ENCODE results near the gene ARFRP1.

Gene ARFRP1

GRCh38 chr20:63747622-63748069 is 39.9 kb upstream of the ARFRP1 start:
- DNase-seq (ENCODE audit: low read depth, low spot score): no peak
- in situ Hi-C loops (cut with HindIII; ENCODE audit: low sequenced_read_pairs): no loop called here
- no peak overlapping the region for H3K4me3 ChIP-seq (ENCODE audit: low read depth, low read length)
- TF ChIP-seq, protein P1, sequence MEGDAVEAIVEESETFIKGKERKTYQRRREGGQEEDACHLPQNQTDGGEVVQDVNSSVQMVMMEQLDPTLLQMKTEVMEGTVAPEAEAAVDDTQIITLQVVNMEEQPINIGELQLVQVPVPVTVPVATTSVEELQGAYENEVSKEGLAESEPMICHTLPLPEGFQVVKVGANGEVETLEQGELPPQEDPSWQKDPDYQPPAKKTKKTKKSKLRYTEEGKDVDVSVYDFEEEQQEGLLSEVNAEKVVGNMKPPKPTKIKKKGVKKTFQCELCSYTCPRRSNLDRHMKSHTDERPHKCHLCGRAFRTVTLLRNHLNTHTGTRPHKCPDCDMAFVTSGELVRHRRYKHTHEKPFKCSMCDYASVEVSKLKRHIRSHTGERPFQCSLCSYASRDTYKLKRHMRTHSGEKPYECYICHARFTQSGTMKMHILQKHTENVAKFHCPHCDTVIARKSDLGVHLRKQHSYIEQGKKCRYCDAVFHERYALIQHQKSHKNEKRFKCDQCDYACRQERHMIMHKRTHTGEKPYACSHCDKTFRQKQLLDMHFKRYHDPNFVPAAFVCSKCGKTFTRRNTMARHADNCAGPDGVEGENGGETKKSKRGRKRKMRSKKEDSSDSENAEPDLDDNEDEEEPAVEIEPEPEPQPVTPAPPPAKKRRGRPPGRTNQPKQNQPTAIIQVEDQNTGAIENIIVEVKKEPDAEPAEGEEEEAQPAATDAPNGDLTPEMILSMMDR (IDR thresholded peaks at IDR 0.05; ENCODE audit: low read depth, low read length): no peak

- TF ChIP-seq, protein P1 (IDR thresholded peaks at IDR 0.05; ENCODE audit: low read depth, low read length): no peak
- in situ Hi-C loops (cut with HindIII; ENCODE audit: low sequenced_read_pairs): no loop called here
- no peak for DNase-seq (ENCODE audit: low read depth, low spot score)
- H3K4me3 ChIP-seq (ENCODE audit: low read depth, low read length): no peak overlapping the region
Measured at GRCh38 chr20:63746751-63747315, 39.1 kb upstream of the ARFRP1 start.

- TF ChIP-seq, protein P1 (IDR thresholded peaks at IDR 0.05; ENCODE audit: low read depth, low read length): no peak
- no peak for DNase-seq (ENCODE audit: low read depth, low spot score)
- in situ Hi-C loops (cut with HindIII; ENCODE audit: low sequenced_read_pairs): no loop called here
- H3K4me3 ChIP-seq (ENCODE audit: low read depth, low read length): no peak overlapping the region
Measured at GRCh38 chr20:63745961-63746731, 38.4 kb upstream of the ARFRP1 start.

DNA sequence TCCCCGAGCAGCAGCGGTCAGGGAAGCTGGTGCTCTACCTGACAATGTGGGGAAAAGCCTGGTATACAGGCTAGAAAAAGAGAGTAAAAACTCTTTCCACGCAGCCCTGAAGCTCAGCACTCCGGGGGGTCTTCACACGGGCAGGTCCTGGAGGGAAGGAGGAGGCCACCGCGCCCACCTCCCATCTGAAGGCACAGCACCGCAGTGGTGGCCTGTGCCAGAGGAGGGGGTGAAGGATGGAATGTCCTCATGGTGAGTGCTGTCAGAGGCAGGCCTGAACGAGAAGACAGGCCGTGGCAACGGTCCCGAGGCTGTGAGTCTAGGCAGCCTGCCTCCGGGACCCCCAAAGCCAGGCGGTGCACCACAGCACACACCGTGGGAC is 37.6 kb upstream of the ARFRP1 start:
- H3K4me3 ChIP-seq (ENCODE audit: low read depth, low read length): no peak overlapping the region
- no peak for DNase-seq (ENCODE audit: low read depth, low spot score)
- TF ChIP-seq, protein P1 (IDR thresholded peaks at IDR 0.05; ENCODE audit: low read depth, low read length): no peak
- in situ Hi-C loops (cut with HindIII; ENCODE audit: low sequenced_read_pairs): no loop called here

DNA sequence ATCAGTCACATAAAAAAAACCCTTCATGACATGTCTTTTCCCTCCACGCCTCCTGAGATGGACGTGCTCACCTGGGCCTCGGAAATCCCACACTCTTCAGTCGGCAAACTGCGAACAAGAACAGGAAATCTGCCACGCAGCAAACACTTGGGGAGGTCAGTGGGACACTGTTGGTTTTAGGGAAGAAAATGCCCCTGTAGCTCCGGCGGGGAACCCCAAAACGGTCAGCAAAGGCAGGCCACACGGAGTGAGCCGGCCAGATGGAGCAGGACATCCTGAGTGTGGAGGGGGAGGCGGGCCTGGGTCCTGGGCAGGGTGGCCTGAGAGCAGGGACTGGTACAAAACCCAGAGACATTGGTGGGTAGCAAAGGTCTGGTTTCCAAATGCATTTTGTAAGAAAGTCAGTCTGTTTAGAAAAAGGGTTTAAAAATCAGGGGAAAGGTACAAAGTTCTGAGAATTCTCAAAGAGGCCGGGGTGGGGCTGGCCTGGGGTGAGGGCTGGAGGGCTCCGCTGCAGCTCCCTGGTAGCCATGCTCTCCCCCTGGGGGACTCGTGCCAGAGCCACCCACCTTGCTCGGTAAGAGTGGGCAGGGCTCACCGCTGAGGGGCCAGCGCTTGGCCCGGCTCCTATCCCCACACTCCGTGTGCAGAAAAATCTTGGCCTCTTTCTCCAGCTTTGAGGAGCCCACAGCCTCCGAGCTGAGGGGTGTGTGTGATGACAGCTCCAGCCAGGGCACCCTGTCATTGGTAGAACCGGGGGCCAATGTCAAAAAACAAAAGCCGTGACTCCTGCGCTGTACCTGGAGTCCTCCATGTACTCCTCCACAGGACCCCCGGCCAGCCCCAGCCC is 37.0 kb upstream of the ARFRP1 start:
- in situ Hi-C loops (cut with HindIII; ENCODE audit: low sequenced_read_pairs): no loop called here
- no peak overlapping the region for H3K4me3 ChIP-seq (ENCODE audit: low read depth, low read length)
- DNase-seq (ENCODE audit: low read depth, low spot score): no peak
- TF ChIP-seq, protein P1 (IDR thresholded peaks at IDR 0.05; ENCODE audit: low read depth, low read length): no peak

DNA sequence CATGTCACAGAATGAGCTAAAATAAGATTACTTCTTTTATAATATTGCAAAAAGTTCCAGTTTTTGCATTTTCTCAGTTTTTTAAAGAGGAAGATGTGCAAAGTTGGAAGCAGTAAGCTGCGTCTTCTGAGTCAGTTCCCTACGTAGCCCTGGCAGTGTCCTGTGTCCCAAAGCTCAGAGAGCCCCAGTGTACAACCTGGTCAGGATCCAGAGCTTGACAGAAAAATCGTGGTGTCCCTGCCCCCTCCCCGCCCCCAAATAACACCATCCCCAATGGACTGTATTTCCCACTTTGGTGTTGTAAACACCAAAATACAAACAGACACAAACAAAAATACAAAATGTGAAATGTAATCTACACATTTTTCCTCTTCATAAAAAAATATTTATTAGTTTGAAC is 36.4 kb upstream of the ARFRP1 start:
- TF ChIP-seq, protein P1 (IDR thresholded peaks at IDR 0.05; ENCODE audit: low read depth, low read length): no peak
- H3K4me3 ChIP-seq (ENCODE audit: low read depth, low read length): no peak overlapping the region
- no peak for DNase-seq (ENCODE audit: low read depth, low spot score)
- in situ Hi-C loops (cut with HindIII; ENCODE audit: low sequenced_read_pairs): no loop called here

All from astrocyte of the spinal cord (primary cell).